ENCODE data around the gene ATRIP.
"Not testable (repeated sequence)": the region's sequence is repeated elsewhere in the genome, so short reads cannot be mapped to it uniquely, and the experiment has no call there.

The ATRIP gene

DNA sequence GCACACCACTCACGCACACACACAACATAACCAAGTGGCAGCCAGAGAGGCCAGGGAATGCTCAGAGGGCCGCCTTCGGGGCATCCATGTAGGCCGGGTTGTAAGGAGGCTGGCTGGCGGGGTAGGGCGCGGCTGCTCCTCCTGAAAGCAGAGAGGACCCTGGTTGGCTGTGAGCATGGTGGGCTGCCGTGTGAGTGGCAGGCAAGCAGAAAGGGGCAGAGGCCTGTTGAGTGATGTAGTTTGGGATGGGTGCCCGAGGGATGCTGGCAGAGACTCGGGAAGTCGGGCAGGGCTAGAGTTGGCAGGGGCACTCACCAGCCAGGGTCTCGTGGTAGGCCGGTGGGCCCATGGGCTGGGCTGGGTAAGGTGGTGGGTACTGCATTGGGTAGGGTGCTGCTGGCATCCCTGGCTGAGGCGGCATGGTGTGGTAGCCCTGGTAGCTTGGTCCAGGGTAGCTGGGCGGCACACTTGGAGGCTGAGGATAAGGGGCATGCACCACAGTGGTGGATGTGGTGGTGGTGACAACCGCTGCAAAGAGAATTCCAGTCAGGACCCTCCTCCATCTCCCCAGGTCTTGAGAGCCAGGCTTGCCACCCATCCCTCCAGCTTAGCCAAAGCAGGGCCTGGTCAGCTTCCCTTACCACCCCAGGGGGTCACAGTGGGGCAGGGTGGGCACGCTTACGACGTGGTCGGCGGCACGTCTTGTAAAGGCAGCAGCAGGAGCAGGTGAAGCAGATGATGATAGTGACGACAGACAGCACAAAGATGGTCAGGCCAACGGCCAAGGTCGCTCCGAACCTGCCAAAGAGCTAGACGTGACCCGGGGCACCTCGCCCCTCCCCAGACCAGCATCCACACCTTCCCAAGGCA lies 22.7 kb downstream of the ATRIP start:
- DNase-seq (ENCODE audit: low read depth), result no peak

DNA sequence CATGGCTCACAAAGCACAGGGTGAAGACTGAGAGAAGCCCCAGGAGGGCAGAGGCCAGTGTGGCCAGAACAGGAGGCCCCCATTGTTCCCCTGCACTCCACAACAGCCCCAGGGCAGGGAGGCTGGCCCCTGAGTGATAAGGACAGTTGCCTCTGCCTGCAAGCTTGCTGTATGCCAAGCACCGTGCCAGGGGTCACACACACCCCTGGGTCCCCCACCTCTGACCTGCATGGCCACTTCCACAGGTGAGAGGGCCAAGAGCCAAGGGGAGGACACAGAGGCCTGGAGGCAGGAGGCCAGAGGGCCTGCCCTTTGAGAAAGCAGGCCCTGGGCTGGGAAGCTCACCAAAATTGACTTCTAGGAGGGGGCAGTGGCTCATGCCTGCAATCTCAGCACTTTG lies 23.7 kb downstream of the ATRIP start:
- DNase-seq (ENCODE audit: low read depth), result no peak

GRCh38 chr3:48472673-48472922 lies 26.1 kb downstream of the ATRIP start:
- DNase-seq (ENCODE audit: low read depth), result no peak

GRCh38 chr3:48472923-48473616 lies 26.5 kb downstream of the ATRIP start:
- peak; percentile 88 for DNase-seq (ENCODE audit: low read depth)

DNA sequence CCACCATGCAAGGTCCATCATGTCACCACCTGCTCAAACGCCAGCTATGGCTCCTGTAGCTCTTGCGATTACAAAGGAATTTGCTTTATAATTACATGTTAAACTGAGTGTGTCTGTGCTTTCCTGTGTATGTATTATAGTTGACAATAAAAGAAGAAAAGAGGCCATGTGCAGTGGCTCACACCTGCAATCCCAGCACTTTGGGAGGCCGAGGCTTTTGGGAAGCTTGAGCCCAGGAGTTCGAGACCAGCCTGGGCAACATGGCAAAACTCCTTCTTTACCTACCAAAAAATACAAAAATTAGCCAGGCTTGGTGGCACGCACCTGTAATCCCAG lies 27.0 kb downstream of the ATRIP start:
- no peak for DNase-seq (ENCODE audit: low read depth)

GRCh38 chr3:48474031-48474430 lies 27.5 kb downstream of the ATRIP start:
- DNase-seq (ENCODE audit: low read depth), result not testable (repeated sequence)

DNA sequence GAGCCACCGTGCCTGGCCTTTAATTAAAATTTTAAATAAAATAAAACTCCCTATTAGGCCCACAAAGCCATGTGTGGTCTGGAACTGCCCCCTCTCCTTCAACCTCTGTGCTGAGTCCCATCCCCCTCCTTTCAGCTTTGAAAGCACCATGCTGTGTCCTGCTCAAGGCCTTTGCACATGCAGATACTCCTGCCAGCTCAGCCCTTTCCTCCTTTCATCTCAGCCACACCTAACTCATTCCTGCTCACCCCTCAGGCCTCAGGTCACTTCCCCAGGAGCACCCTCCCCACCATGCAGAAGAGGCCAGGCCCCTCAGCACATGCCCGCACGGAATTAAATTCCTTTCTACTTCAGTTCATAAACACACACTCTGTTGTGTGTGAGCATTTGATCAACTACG lies 28.1 kb downstream of the ATRIP start:
- DNase-seq (ENCODE audit: low read depth), result no peak

DNA sequence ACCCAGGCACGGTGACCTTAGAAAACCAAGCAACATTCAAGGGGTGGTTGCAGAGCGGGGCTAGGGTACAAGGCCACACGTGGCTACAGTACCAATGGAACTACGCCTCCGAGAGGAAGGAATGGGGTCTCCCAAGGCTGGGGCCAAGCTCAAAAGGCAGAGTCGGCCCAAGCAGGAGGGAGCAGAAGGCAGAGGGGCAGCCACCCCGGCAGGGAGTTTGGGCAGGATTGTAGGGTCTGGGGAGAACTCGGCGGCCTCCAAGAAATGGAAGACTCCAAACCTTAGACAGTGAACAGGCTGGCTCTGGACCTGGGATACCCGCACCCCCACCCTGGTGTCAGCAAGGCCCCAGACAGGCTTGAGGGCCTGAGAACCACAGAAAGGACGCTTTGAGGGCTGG lies 28.7 kb downstream of the ATRIP start:
- DNase-seq (ENCODE audit: low read depth), result no peak

- no peak for DNase-seq (ENCODE audit: low read depth)
Observed at GRCh38 chr3:48476426-48477053, 30.0 kb downstream of the ATRIP start.

GRCh38 chr3:48477959-48478520 lies 31.5 kb downstream of the ATRIP start:
- no peak for DNase-seq (ENCODE audit: low read depth)

GRCh38 chr3:48478626-48479555 lies 32.4 kb downstream of the ATRIP start:
- peak; percentile 33 for DNase-seq (ENCODE audit: low read depth)

- DNase-seq (ENCODE audit: low read depth), result not testable (repeated sequence)
Observed at GRCh38 chr3:48480891-48481290, 34.4 kb downstream of the ATRIP start.

DNA sequence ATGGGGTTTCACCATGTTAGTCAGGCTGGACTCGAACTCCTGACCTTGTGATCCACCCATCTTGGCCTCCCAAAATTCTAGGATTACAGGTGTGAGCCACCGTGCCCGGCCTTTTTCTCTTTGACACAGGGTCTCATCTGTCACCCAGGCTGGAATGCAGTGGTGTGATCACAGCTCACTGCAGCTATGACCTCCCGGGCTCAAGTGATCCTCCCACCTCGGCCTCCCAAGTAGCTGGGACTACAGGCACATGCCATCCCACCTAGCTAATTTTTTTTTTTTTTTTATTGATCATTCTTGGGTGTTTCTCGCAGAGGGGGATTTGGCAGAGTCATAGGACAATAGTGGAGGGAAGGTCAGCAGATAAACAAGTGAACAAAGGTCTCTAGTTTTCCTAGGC lies 36.3 kb downstream of the ATRIP start:
- DNase-seq (ENCODE audit: low read depth), result not testable (repeated sequence)

DNA sequence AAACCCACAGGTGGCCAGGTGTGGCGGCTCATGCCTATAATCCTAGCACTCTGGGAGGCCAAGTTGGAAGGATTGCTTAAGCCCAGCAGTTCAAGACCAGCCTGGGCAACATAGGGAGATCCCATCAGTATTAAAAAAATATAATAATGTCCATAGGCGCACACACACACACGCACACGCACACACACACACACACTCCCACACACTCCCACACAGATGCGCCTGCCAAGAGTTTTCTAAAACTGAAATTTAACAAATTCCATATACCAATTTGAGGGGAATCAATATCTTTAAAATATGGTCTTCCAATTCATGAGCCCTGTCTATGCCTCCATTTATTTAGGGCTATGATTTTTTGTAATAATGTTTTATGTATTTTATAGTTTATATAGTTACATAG lies 40.4 kb downstream of the ATRIP start:
- no peak for DNase-seq (ENCODE audit: low read depth)

- no peak for DNase-seq (ENCODE audit: low read depth)
Observed at GRCh38 chr3:48492461-48493202, 46.1 kb downstream of the ATRIP start.

GRCh38 chr3:48493203-48493501 lies 46.6 kb downstream of the ATRIP start:
- no peak for DNase-seq (ENCODE audit: low read depth)

GRCh38 chr3:48500656-48501055 lies 54.1 kb downstream of the ATRIP start:
- no peak for DNase-seq (ENCODE audit: low read depth)

DNA sequence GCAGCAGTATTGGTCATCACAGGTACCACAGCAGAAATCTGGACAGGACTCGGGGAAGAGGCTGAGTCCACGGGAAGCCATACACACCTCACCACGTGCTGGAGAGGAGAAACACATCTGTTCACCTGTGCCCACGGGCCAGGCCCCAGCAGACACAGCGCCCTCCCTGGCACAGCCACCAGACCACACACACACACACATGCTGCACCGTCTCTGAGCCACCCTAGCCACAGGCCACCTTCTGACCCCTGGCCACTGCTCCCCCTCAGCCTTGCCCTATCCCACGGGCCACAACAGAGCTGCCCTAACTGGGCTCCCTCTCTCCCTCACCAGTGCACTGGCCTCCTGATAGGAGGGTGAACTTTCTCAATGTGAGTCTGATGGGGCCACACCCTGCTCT lies 54.7 kb downstream of the ATRIP start:
- no peak for DNase-seq (ENCODE audit: low read depth)

- no peak for DNase-seq (ENCODE audit: low read depth)
Observed at GRCh38 chr3:48502121-48502520, 55.6 kb downstream of the ATRIP start.

GRCh38 chr3:48502728-48503168 lies 56.2 kb downstream of the ATRIP start:
- no peak for DNase-seq (ENCODE audit: low read depth)

GRCh38 chr3:48503401-48504050 lies 57.0 kb downstream of the ATRIP start:
- DNase-seq (ENCODE audit: low read depth), result no peak
